HepG2 (cell line): Measurements from ENCODE around the gene TSEN34. TPM values are rescaled to one million over a fixed set of nuclear protein-coding genes. Genes with fewer than 3 reads are reported as not detected.

ENCODE experiments used
- ETV6 ChIP-seq: sonication (generic); formaldehyde crosslinking; conservative IDR thresholded peaks from 2 replicates; pipeline ENCODE4 v1.4.0; 2020; ENCODE audit warnings: missing genetic modification reagents
- FOSL1 ChIP-seq: sonication (generic); formaldehyde crosslinking; IDR thresholded peaks from 2 replicates; pipeline ENCODE4 v1.9.0; 2021; ENCODE audit warnings: missing genetic modification reagents, borderline replicate concordance
- FOSL2 ChIP-seq: sonication (generic); formaldehyde crosslinking; IDR thresholded peaks from 2 replicates; pipeline ENCODE4 v1.4.0; 2020; ENCODE audit warnings: missing genetic modification reagents
- FOXA1 ChIP-seq, 2 experiments: fragments of 450-650 bp in 1 of 2; sonication (generic) in 1 of 2; formaldehyde crosslinking in 1 of 2; IDR thresholded peaks; 2 replicates each; pipeline versions ENCODE4 v1.4.0 to v1.6.1; 2016 to 2020; ENCODE audit warnings: missing genetic modification reagents in 1 of 2
- FOXJ3 ChIP-seq: sonication (generic); formaldehyde crosslinking; IDR thresholded peaks from 2 replicates; pipeline ENCODE4 v1.4.0; 2020; ENCODE audit warnings: missing genetic modification reagents, mild to moderate bottlenecking, borderline replicate concordance
- MAFG ChIP-seq: sonication (generic); formaldehyde crosslinking; IDR thresholded peaks from 2 replicates; pipeline ENCODE4 v1.5.1; 2020; ENCODE audit warnings: mild to moderate bottlenecking, missing genetic modification reagents
- NCOR1 ChIP-seq: fragments of 200-600 bp; sonication (generic); IDR thresholded peaks from 2 replicates; pipeline ENCODE4 v1.7.0; 2017; ENCODE audit warnings: antibody characterized with exemption, low read length, borderline replicate concordance
- PHF8 ChIP-seq: sonication (generic); formaldehyde crosslinking; IDR thresholded peaks from 2 replicates; pipeline ENCODE4 v1.5.0; 2020; ENCODE audit warnings: missing genetic modification reagents
- RELA ChIP-seq: sonication (generic); formaldehyde crosslinking; IDR thresholded peaks from 2 replicates; pipeline ENCODE4 v1.4.0; 2020; ENCODE audit warnings: missing genetic modification reagents
- RFXANK ChIP-seq: IDR thresholded peaks from 2 replicates; pipeline ENCODE4 v1.6.1; 2016
- SP5 ChIP-seq: IDR thresholded peaks from 2 replicates; pipeline ENCODE4 v1.6.1; 2016; ENCODE audit warnings: low read depth, borderline replicate concordance
- U2AF2 ChIP-seq: fragments of 200-400 bp; formaldehyde crosslinking; IDR thresholded peaks from 2 replicates; pipeline ENCODE4 v1.6.1; 2017; ENCODE audit warnings: low read depth, mild to moderate bottlenecking, low read length
- YY1 ChIP-seq: IDR thresholded peaks from 2 replicates; pipeline ENCODE4 v1.6.1; 2011; ENCODE audit warnings: low read length, low read depth, moderate library complexity, mild to moderate bottlenecking; ENCODE audit not compliant: insufficient read depth, insufficient replicate concordance
- ZNF30 ChIP-seq: sonication (generic); formaldehyde crosslinking; IDR thresholded peaks from 2 replicates; pipeline ENCODE4 v1.5.0; 2020; ENCODE audit warnings: mild to moderate bottlenecking, missing genetic modification reagents
- ZNF510 ChIP-seq: sonication (generic); formaldehyde crosslinking; IDR thresholded peaks from 2 replicates; pipeline ENCODE4 v1.4.0; 2020; ENCODE audit warnings: low read depth, mild to moderate bottlenecking, missing genetic modification reagents
- ZNF674 ChIP-seq: sonication (generic); formaldehyde crosslinking; IDR thresholded peaks from 2 replicates; pipeline ENCODE4 v1.5.0; 2020; ENCODE audit warnings: low read depth, mild to moderate bottlenecking, missing genetic modification reagents
- polyA plus RNA-seq, 8 experiments: library from polyadenylated mRNA; depleted of rRNA in 3 of 8; stranded (reverse) in 7 of 8; unstranded in 1 of 8; fragments of >200 nt; fragmentation: Illumina TruSeq in 4 of 8; extraction: Trizol in 4 of 8; gene quantifications; 2 replicates each; pipeline versions ENCODE4 v1.2.1 to v1.2.3, GENCODE V29; 2011 to 2016; ENCODE audit warnings: low read depth in 4 of 8, missing spikeins in 1 of 8, mixed read lengths in 1 of 8; ENCODE audit not compliant: insufficient read depth in 1 of 8
- total RNA-seq, 5 experiments: library from RNA; depleted of rRNA; stranded (reverse); fragments of >200 nt; fragmentation: Illumina TruSeq; extraction: Trizol; gene quantifications; 2 replicates each; pipeline ENCODE4 v1.2.3, GENCODE V29; 2016; ENCODE audit warnings: low read depth in 1 of 5
- TF ChIP-seq, protein P1 (sequence below): sonication (generic); formaldehyde crosslinking; IDR thresholded peaks from 2 replicates; pipeline ENCODE4 v1.4.0; 2020; ENCODE audit warnings: missing genetic modification reagents, mild to moderate bottlenecking, borderline replicate concordance
- TF ChIP-seq, protein P2 (sequence below): sonication (generic); IDR thresholded peaks from 2 replicates; pipeline ENCODE4 v1.6.1; 2016; ENCODE audit warnings: low read depth, borderline replicate concordance
- TF ChIP-seq, protein P3 (sequence below): IDR thresholded peaks from 2 replicates; pipeline ENCODE4 v1.6.1; 2016
- TF ChIP-seq, protein P4 (sequence below): sonication (generic); formaldehyde crosslinking; IDR thresholded peaks from 2 replicates; pipeline ENCODE4 v1.8.0; 2022; ENCODE audit warnings: missing genetic modification reagents, mild to moderate bottlenecking, moderate library complexity, borderline replicate concordance

TSEN34 gene
- total and polyA plus RNA-seq, 2 of the 13 experiments (the other 11 are each of a cell fraction or from before 2014, with no cell fraction given) = 55.1 to 65.4 TPM

- TF ChIP-seq, protein P1, sequence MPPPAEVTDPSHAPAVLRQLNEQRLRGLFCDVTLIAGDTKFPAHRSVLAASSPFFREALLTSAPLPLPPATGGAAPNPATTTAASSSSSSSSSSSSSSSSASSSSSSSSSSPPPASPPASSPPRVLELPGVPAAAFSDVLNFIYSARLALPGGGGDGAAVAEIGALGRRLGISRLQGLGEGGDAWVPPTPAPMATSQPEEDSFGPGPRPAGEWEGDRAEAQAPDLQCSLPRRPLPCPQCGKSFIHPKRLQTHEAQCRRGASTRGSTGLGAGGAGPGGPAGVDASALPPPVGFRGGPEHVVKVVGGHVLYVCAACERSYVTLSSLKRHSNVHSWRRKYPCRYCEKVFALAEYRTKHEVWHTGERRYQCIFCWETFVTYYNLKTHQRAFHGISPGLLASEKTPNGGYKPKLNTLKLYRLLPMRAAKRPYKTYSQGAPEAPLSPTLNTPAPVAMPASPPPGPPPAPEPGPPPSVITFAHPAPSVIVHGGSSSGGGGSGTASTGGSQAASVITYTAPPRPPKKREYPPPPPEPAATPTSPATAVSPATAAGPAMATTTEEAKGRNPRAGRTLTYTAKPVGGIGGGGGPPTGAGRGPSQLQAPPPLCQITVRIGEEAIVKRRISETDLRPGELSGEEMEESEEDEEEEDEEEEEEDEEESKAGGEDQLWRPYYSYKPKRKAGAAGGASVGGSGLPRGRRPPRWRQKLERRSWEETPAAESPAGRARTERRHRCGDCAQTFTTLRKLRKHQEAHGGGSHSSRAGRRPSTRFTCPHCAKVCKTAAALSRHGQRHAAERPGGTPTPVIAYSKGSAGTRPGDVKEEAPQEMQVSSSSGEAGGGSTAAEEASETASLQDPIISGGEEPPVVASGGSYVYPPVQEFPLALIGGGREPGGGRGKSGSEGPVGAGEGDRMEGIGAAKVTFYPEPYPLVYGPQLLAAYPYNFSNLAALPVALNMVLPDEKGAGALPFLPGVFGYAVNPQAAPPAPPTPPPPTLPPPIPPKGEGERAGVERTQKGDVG (CRISPR knock-in tag) = peak; percentile 28; the same call in 1 of the 2 replicates
- TF ChIP-seq ZNF674 (CRISPR knock-in tag) (no peak), SP5 (CRISPR knock-in tag) (no peak), FOXJ3 (CRISPR knock-in tag) (no peak), YY1 (no peak), MAFG (CRISPR knock-in tag) (no peak), RFXANK (no peak), NCOR1 (no peak), FOSL1 (CRISPR knock-in tag) (no peak), ZNF30 (CRISPR knock-in tag) (no peak), U2AF2 (no peak), ZNF510 (CRISPR knock-in tag) (no peak), ETV6 (CRISPR knock-in tag) (no peak), FOXA1 (IDR thresholded peaks at IDR 0.05) (no peak), FOXA1 (CRISPR knock-in tag; IDR thresholded peaks at IDR 0.05) (no peak), RELA (CRISPR knock-in tag) (no peak), PHF8 (CRISPR knock-in tag) (peak; percentile 19; the same call in 1 of the 2 replicates), FOSL2 (peak; percentile 4; the same call in 1 of the 2 replicates)
- TF ChIP-seq, protein P2, sequence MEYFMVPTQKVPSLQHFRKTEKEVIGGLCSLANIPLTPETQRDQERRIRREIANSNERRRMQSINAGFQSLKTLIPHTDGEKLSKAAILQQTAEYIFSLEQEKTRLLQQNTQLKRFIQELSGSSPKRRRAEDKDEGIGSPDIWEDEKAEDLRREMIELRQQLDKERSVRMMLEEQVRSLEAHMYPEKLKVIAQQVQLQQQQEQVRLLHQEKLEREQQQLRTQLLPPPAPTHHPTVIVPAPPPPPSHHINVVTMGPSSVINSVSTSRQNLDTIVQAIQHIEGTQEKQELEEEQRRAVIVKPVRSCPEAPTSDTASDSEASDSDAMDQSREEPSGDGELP = no peak
- TF ChIP-seq, protein P3, sequence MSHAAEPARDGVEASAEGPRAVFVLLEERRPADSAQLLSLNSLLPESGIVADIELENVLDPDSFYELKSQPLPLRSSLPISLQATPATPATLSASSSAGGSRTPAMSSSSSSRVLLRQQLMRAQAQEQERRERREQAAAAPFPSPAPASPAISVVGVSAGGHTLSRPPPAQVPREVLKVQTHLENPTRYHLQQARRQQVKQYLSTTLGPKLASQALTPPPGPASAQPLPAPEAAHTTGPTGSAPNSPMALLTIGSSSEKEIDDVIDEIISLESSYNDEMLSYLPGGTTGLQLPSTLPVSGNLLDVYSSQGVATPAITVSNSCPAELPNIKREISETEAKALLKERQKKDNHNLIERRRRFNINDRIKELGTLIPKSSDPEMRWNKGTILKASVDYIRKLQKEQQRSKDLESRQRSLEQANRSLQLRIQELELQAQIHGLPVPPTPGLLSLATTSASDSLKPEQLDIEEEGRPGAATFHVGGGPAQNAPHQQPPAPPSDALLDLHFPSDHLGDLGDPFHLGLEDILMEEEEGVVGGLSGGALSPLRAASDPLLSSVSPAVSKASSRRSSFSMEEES (CRISPR knock-in tag) = no peak
- TF ChIP-seq, protein P4, sequence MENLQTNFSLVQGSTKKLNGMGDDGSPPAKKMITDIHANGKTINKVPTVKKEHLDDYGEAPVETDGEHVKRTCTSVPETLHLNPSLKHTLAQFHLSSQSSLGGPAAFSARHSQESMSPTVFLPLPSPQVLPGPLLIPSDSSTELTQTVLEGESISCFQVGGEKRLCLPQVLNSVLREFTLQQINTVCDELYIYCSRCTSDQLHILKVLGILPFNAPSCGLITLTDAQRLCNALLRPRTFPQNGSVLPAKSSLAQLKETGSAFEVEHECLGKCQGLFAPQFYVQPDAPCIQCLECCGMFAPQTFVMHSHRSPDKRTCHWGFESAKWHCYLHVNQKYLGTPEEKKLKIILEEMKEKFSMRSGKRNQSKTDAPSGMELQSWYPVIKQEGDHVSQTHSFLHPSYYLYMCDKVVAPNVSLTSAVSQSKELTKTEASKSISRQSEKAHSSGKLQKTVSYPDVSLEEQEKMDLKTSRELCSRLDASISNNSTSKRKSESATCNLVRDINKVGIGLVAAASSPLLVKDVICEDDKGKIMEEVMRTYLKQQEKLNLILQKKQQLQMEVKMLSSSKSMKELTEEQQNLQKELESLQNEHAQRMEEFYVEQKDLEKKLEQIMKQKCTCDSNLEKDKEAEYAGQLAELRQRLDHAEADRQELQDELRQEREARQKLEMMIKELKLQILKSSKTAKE = no peak
Measured at GRCh38 chr19:54207983-54208783, 17.1 kb downstream of the TSEN34 start (continued).
